Measurements from ENCODE around the gene TMEM167B. TPM values are rescaled to one million over a fixed set of nuclear protein-coding genes. Genes with fewer than 3 reads are reported as not detected.

Gene TMEM167B
- total and polyA plus RNA-seq, 2 of the 8 experiments (the other 6 are each of a cell fraction or from before 2014, with no cell fraction given) = 3.6 to 14.8 TPM

DNA sequence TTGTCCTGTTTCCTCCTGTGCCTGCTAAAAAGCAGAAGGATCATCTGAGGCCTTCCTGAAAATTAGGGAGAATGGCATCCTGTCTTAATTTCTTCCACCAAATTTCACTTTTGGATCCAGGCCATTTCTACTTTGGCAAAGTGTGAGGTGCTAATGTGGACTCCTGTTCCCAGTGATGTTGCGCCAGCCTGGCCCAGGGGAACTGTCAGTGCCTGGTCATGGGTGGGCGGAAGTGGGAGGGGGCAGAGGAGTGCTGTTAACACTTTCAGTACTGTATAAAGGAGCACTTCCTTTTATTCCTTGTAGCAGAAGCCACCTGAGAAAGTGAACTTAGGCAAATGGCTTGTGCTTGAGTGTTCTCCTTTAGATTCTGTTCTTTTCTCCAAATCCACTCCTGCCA is 43.3 kb downstream of the TMEM167B start:
- Histone ChIP-seq H3K14ac (ENCODE audit: insufficient read length) (no peak overlapping the region), H2BK12ac (ENCODE audit: low read depth, low read length) (no peak overlapping the region), H3K18ac (ENCODE audit: extremely low read depth, low read length) (no peak overlapping the region), H4K8ac (ENCODE audit: extremely low read depth, insufficient read depth, low read length) (no peak overlapping the region), H3K36me3 (ENCODE audit: control insufficient read depth in 2 of 4, insufficient read depth in 4 of 4, low read length in 3 of 4) (no peaks in the 10 kb centered on the region), H3K4me1 (replicated peaks in 1 of 4; ENCODE audit: control insufficient read depth in 3 of 4, insufficient read depth in 4 of 4, low read length in 3 of 4) (no peaks in the 10 kb centered on the region), H4K5ac (ENCODE audit: insufficient read length, low read depth, low read length) (no peak overlapping the region), H3K56ac (replicated peaks; ENCODE audit: insufficient read length, low read depth, low read length) (no peak overlapping the region), H4K91ac (replicated peaks; ENCODE audit: insufficient read length, low read length) (no peak overlapping the region), H2BK20ac (ENCODE audit: low read length) (no peak overlapping the region; the same call in 1 of the 2 replicates), H3K27ac (ENCODE audit: low read depth, low read length) (no peak overlapping the region), H3K23me2 (ENCODE audit: low read depth, low read length) (no peaks in the 10 kb centered on the region), H2AFZ (ENCODE audit: low read length) (no peak overlapping the region), H3K79me2 (ENCODE audit: control insufficient read depth in 1 of 2, insufficient read depth in 2 of 2, low read length in 2 of 2) (no peaks in the 10 kb centered on the region), H4K20me1 (replicated peaks in 1 of 2; ENCODE audit: control insufficient read depth in 1 of 2, insufficient read depth in 2 of 2, low read length in 2 of 2) (no peaks in the 10 kb centered on the region), H3K4ac (replicated peaks; ENCODE audit: insufficient read length, low read depth, low read length) (no peak overlapping the region), H2BK5ac (ENCODE audit: low read depth, low read length) (no peak overlapping the region), H3K79me1 (ENCODE audit: low read depth, low read length) (no peaks in the 10 kb centered on the region), H3K27me3 (replicated peaks in 1 of 4; ENCODE audit: control insufficient read depth in 3 of 4, extremely low read depth in 1 of 4, insufficient read depth in 3 of 4, low read length in 3 of 4) (peaks cover 0 to 2% (median 0%) of the 10 kb centered on the region in 4 experiments; a peak in 1 of 7 replicates), H3K9me3 (ENCODE audit: insufficient read depth in 2 of 2, low read depth in 1 of 2, low read length in 1 of 2) (no peaks in the 10 kb centered on the region), H3K23ac (ENCODE audit: insufficient read length) (no peak overlapping the region), H2BK120ac (replicated peaks; ENCODE audit: low read depth, low read length) (no peak overlapping the region), H2BK15ac (ENCODE audit: low read length) (no peak overlapping the region), H3K4me2 (ENCODE audit: insufficient read depth in 1 of 2, low read depth in 2 of 2, low read length in 2 of 2) (no peak overlapping the region), H3K9ac (replicated peaks in 1 of 4; ENCODE audit: extremely low read depth in 1 of 4, low read depth in 3 of 4, low read length in 3 of 4) (no peak overlapping the region), H2AK5ac (ENCODE audit: low read depth, low read length) (no peak overlapping the region), H3K4me3 (ENCODE audit: extremely low read depth in 1 of 4, insufficient read depth in 2 of 4, low read depth in 3 of 4, low read length in 4 of 4) (no peak overlapping the region)
- FAIRE-seq (no peak), DNase-seq (ENCODE audit: low read depth in 1 of 2, low spot score in 2 of 2) (no peak)
- 97% methylated on average over 2 of the region's 2 CpGs; no CpG with 5 or more reads in 1 of the 2 experiments for WGBS, 2 experiments (ENCODE audit: extremely low coverage in 1 of 2, insufficient coverage in 1 of 2, insufficient read length in 1 of 2, insufficient replicate concordance in 2 of 2, low coverage in 1 of 2, low lambda C conversion rate in 2 of 2, missing lambda C conversion rate in 1 of 2)
- ChIA-PET CTCF (ENCODE audit: partially characterized antibody) (interaction anchor here (0.8 to 1.6 kb wide), 5 partner anchors 19 to 58 kb away, joined by 3 to 5 read pairs (median 4); partner anchors contain the start of gene ELAPOR1), POLR2A (ENCODE audit: partially characterized antibody) (no interaction called here)
- TF ChIP-seq MAFK (IDR thresholded peaks at IDR 0.05; ENCODE audit: low read depth, low read length) (no peak), JUN (IDR thresholded peaks at IDR 0.05; ENCODE audit: low read depth, low read length) (no peak), SAP30 (IDR thresholded peaks at IDR 0.05; ENCODE audit: insufficient read depth, insufficient replicate concordance, low read length) (no peak), TEAD4 (IDR thresholded peaks at IDR 0.05; ENCODE audit: low read depth, low read length) (no peak), JUND (IDR thresholded peaks at IDR 0.05; ENCODE audit: low read length) (no peak), CHD2 (IDR thresholded peaks at IDR 0.05; ENCODE audit: low read length) (no peak), EP300 (IDR thresholded peaks at IDR 0.05; ENCODE audit: borderline replicate concordance in 1 of 2, low read depth in 2 of 2, low read length in 2 of 2) (no peak), GABPA (IDR thresholded peaks at IDR 0.05; ENCODE audit: borderline replicate concordance, insufficient read depth, low read length) (no peak), TAF7 (optimal IDR thresholded peaks at IDR 0.05; ENCODE audit: borderline replicate concordance, low read depth, low read length) (no peak)
- TF ChIP-seq, protein P1, sequence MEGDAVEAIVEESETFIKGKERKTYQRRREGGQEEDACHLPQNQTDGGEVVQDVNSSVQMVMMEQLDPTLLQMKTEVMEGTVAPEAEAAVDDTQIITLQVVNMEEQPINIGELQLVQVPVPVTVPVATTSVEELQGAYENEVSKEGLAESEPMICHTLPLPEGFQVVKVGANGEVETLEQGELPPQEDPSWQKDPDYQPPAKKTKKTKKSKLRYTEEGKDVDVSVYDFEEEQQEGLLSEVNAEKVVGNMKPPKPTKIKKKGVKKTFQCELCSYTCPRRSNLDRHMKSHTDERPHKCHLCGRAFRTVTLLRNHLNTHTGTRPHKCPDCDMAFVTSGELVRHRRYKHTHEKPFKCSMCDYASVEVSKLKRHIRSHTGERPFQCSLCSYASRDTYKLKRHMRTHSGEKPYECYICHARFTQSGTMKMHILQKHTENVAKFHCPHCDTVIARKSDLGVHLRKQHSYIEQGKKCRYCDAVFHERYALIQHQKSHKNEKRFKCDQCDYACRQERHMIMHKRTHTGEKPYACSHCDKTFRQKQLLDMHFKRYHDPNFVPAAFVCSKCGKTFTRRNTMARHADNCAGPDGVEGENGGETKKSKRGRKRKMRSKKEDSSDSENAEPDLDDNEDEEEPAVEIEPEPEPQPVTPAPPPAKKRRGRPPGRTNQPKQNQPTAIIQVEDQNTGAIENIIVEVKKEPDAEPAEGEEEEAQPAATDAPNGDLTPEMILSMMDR (IDR thresholded peaks at IDR 0.05; ENCODE audit: control extremely low read depth in 1 of 3, insufficient read depth in 1 of 3, low read depth in 1 of 3, low read length in 3 of 3) = no peak
- TF ChIP-seq, protein P2, sequence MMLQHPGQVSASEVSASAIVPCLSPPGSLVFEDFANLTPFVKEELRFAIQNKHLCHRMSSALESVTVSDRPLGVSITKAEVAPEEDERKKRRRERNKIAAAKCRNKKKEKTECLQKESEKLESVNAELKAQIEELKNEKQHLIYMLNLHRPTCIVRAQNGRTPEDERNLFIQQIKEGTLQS (IDR thresholded peaks at IDR 0.05; ENCODE audit: insufficient read depth, low read depth, low read length) = no peak

Data from H1 (cell line).